ENCODE results near the gene TICAM1. TPM values are rescaled to one million over a fixed set of nuclear protein-coding genes. Genes with fewer than 3 reads are reported as not detected.
"Not testable (repeated sequence)": the region's sequence is repeated elsewhere in the genome, so short reads cannot be mapped to it uniquely, and the experiment has no call there.

TICAM1 gene
- total RNA-seq, 1 experiment from 2014 or later: 2.6 TPM

DNA sequence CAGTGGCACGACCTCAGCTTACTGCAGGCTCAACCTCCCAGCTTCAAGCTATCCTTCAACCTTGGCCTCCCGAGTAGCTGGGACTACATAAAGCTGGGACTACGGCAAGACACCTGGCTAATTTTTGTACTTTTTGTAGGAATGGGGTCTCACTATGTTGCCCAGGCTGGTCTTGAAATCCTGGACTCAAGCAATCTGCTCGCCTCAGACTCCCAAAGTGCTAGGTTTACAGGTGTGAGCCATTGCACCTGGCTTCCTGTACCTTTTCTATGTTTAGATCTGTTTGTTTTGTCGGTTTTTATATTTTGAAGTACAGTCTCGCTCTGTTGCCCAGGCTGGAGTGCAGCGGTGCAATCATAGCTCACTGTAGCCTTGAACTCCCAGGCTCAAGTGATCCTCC lies 17.5 kb upstream of the TICAM1 start:
- DNase-seq (ENCODE audit: low read depth, low spot score): no peak

DNA sequence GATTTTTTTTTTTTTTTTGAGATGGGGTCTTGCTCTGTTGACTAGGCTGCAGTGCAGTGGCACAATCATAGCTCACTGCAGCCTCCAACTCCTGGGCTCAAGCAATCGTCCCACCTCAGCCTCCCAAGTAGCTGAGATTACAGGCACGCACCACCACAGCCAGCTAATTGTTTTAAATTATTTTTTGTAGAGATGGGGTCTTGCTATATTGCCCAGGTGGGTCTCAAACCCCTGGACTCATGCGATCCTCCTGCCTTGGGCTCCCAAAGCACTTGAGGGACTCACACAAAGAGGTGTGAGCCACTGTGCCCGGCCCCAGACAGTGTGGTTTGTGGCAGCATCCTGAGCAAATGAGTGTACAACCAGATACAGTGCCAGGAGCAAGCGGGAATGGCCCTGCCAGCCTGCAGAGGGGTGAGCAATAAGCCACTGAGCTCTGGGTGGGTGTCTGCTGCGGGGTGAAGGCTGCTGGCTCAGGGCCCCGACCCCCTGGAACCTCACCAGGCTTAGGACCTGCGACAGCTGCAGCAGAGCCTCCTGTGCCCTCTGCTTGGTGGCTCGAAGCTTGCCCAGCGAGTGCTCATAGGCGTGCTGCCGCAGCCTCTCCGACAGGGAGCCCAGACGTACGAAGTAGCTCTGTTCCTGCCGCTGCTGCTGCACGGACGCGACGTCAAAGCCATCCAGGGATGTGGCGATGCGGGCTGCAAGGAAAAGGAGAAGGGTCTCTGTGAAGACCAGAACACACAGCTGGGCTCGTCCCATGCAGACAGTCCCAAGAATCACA lies 15.9 kb upstream of the TICAM1 start:
- in situ Hi-C loops (cut with HindIII; ENCODE audit: low pct_unique_long_range_greater_than_20kb, low sequenced_read_pairs): no loop called here
- no peak for DNase-seq (ENCODE audit: low read depth, low spot score)

More for the DNA sequence above, 17.5 kb upstream of the TICAM1 start:
- in situ Hi-C loops (cut with HindIII; ENCODE audit: low pct_unique_long_range_greater_than_20kb, low sequenced_read_pairs): no loop called here

DNA sequence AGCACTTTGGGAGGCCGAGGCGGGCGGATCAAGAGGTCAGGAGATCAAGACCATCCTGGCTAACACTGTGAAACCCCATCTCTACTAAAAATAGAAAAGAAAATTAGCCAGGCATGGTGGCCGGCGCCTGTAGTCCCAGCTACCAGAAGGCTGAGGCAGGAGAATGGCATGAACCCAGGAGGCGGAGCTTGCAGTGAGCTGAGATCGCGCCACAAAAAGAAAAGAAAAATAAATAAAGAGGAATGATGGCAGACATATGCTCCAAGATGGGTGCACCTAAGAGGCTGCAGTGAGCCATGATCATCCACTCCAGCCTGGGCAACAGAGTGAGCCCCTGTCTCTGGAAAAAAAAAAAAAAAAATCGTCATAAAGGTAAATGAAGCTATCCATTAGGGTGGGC lies 14.5 kb upstream of the TICAM1 start:
- in situ Hi-C loops (cut with HindIII; ENCODE audit: low pct_unique_long_range_greater_than_20kb, low sequenced_read_pairs); DNase-seq (ENCODE audit: low read depth, low spot score): not testable (repeated sequence)

DNA sequence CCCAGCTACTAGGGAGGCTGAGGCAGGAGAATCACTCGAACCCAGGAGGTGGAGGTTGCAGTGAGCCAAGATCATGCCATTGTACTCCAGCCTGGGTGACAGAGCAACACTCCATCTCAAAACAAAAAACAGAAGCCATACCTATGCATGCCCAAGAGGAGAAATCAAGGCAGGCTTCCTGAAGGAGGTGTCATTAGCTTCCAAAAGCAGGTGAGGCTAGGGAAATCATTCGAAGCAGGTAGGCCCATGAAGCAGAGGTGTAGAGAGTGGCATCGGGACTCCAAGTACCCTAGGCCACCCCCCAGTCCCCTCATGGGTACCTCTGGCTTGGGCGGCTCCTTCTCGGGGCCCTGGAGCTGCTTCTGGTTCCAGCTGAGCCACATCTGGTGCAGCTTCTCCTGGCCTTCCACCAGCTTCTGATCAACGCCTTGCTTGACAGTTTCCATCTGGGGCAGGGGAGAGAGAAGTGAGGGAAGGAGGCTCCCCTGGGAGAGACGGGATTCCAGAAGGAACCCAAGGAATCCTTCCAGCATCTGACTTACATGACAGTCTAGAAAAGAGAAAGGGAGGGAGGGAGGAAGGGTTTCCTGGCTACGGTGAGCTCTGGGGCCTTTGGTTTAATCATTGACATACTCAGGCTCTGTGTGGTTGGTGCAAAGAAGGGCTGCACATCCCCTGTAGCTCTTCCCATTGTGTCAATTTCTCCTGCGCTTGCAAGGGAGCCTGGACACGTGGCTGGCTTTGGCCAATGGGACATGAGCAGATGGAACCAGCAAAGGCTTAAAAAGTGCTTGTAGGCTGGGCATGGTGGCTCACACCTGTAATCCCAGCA lies 13.1 kb upstream of the TICAM1 start:
- DNase-seq (ENCODE audit: low read depth, low spot score): no peak
- in situ Hi-C loops (cut with HindIII; ENCODE audit: low pct_unique_long_range_greater_than_20kb, low sequenced_read_pairs): no loop called here

DNA sequence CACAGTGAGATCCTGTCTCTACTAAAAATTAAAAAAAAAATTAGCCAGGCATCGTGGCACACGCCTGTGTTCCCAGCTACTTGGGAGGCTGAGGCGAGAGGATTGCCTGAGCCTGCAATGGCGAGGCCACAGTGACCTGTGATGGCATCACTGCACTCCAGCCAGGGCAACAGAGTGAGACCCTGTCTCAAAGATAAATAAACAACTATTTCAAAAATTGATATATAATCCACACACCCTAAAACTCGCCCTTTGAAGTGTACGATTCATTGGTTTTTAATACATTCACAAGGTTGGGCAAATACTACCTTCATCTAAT lies 12.1 kb upstream of the TICAM1 start:
- in situ Hi-C loops (cut with HindIII; ENCODE audit: low pct_unique_long_range_greater_than_20kb, low sequenced_read_pairs): no loop called here
- DNase-seq (ENCODE audit: low read depth, low spot score): no peak

GRCh38 chr19:4839192-4839591 lies 7.7 kb upstream of the TICAM1 start:
- in situ Hi-C loops (cut with HindIII; ENCODE audit: low pct_unique_long_range_greater_than_20kb, low sequenced_read_pairs): no loop called here
- DNase-seq (ENCODE audit: low read depth, low spot score): no peak

- in situ Hi-C loops (cut with HindIII; ENCODE audit: low pct_unique_long_range_greater_than_20kb, low sequenced_read_pairs): no loop called here
- no peak for DNase-seq (ENCODE audit: low read depth, low spot score)
Observed at GRCh38 chr19:4832776-4833175, 1.3 kb upstream of the TICAM1 start.

DNA sequence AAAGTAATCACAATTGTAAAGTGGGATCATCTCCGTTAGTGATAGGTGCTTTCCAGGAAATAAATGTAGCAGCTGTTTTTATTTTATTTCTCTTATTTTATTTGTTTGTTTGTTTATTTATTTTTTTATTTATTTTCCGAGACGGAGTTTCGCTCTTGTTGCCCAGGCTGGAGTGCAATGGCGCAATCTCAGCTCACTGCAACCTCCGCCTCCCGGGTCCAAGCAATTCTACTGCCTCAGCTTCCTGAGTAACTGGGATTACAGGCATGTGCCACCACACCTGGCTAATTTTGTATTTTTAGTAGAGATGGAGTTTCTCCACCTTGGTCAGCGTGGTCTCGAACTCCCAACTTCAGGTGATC lies 448 bp upstream of the TICAM1 start:
- DNase-seq (ENCODE audit: low read depth, low spot score); in situ Hi-C loops (cut with HindIII; ENCODE audit: low pct_unique_long_range_greater_than_20kb, low sequenced_read_pairs): not testable (repeated sequence)

- in situ Hi-C loops (cut with HindIII; ENCODE audit: low pct_unique_long_range_greater_than_20kb, low sequenced_read_pairs): no loop called here
- no peak for DNase-seq (ENCODE audit: low read depth, low spot score)
Observed at GRCh38 chr19:4830768-4831265, 695 bp downstream of the TICAM1 start.

- in situ Hi-C loops (cut with HindIII; ENCODE audit: low pct_unique_long_range_greater_than_20kb, low sequenced_read_pairs): no loop called here
- no peak for DNase-seq (ENCODE audit: low read depth, low spot score)
Observed at GRCh38 chr19:4830332-4830731, 1.2 kb downstream of the TICAM1 start.

- no peak for DNase-seq (ENCODE audit: low read depth, low spot score)
- in situ Hi-C loops (cut with HindIII; ENCODE audit: low pct_unique_long_range_greater_than_20kb, low sequenced_read_pairs): no loop called here
Observed at GRCh38 chr19:4829001-4829712, 2.4 kb downstream of the TICAM1 start.

DNA sequence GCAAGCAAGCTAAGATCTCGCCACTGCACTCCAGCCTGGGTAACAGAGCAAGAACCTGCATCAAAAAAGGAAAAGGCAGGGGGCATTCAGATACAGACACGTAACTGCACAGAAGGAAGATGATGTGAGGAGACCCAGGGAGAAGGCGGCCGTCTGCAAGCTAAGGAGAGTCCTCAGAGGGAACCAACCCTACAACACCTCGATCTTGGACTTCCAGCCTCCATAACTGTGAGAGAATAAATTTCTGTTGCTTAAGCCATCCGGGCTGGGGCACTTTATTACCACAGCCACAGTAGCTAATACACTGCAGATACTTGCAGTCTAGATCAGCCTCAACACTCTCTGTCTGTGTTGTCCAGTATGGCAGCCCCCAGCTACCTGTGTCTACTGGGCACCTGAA lies 7.9 kb downstream of the TICAM1 start:
- no peak for DNase-seq (ENCODE audit: low read depth, low spot score)
- in situ Hi-C loops (cut with HindIII; ENCODE audit: low pct_unique_long_range_greater_than_20kb, low sequenced_read_pairs): no loop called here

- in situ Hi-C loops (cut with HindIII; ENCODE audit: low pct_unique_long_range_greater_than_20kb, low sequenced_read_pairs): not testable (repeated sequence)
Observed at GRCh38 chr19:4822354-4822753, 9.2 kb downstream of the TICAM1 start.

GRCh38 chr19:4821265-4821664 lies 10.2 kb downstream of the TICAM1 start:
- DNase-seq (ENCODE audit: low read depth, low spot score): no peak
- in situ Hi-C loops (cut with HindIII; ENCODE audit: low pct_unique_long_range_greater_than_20kb, low sequenced_read_pairs): no loop called here

More at GRCh38 chr19:4822354-4822753, 9.2 kb downstream of the TICAM1 start:
- not testable (repeated sequence) for DNase-seq (ENCODE audit: low read depth, low spot score)

- in situ Hi-C loops (cut with HindIII; ENCODE audit: low pct_unique_long_range_greater_than_20kb, low sequenced_read_pairs): no loop called here
- no peak for DNase-seq (ENCODE audit: low read depth, low spot score)
Observed at GRCh38 chr19:4817467-4818277, 13.8 kb downstream of the TICAM1 start.

DNA sequence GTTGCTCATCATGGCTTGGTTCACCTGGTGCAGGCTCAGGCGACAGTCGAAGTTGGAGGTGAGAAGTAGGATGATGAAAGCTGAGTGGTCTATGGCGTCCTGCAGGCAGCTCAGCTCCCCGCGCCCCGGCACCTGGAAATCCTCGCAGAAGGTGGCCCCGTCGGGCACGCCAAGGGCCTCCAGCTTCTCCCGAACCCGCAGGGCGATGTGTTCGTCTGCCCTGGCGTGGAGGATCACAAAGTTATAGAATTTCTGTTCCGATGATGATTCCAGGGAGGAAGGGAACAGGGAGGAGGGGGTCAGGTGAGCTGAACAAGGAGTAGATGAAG lies 14.6 kb downstream of the TICAM1 start:
- in situ Hi-C loops (cut with HindIII; ENCODE audit: low pct_unique_long_range_greater_than_20kb, low sequenced_read_pairs): no loop called here
- DNase-seq (ENCODE audit: low read depth, low spot score): no peak

- DNase-seq (ENCODE audit: low read depth, low spot score): no peak
- in situ Hi-C loops (cut with HindIII; ENCODE audit: low pct_unique_long_range_greater_than_20kb, low sequenced_read_pairs): no loop called here
Observed at GRCh38 chr19:4816202-4816949, 15.1 kb downstream of the TICAM1 start.
